ENCODE measurements around the gene MCM9.
"Not testable (repeated sequence)": the region's sequence is repeated elsewhere in the genome, so short reads cannot be mapped to it uniquely, and the experiment has no call there.

The MCM9 gene

DNA sequence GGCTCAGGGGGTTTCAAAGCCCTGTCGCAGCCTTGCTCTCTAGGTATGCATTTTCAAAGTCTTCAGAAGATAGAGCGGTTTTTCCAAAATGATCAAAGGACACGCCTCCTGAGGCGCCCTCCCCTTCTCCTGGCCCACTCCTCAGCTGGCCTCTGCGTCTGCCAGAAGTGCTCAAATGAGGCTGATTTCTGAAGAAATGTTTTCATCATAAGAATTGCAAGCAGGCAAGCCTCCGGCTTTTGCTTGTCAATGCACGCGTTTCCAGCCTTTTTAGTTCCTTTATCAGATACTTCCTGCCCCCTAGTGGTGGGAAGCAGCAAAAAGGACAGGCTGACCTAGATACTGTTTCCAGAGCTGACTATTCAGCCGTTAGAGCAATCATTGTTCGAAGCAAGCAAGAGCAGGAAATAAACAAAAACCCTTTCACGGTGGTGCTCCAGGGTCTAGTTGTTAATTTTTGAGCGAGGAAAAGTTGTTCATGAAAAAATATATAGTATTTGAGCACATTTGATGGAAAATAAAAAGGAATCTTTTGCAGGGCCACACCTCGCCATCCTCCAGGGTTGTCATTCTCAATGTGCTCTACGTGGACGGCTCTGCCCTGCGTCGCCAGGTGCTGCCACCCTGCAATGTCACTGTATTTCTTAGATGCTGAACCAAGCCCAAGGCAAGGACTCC lies 134.4 kb downstream of the MCM9 start:
- Histone ChIP-seq H3K27ac (replicated peaks) (no peak overlapping the region), H3K27me3 (ENCODE audit: insufficient read depth, poor library complexity, severe bottlenecking) (no peaks in the 10 kb centered on the region), H3K4me3 (replicated peaks; ENCODE audit: insufficient read depth, low read length) (no peak overlapping the region)
- peak; percentile 28 to 86 for DNase-seq (ENCODE audit: low read depth in 1 of 2, low spot score in 1 of 2)
- TF ChIP-seq, protein P1, sequence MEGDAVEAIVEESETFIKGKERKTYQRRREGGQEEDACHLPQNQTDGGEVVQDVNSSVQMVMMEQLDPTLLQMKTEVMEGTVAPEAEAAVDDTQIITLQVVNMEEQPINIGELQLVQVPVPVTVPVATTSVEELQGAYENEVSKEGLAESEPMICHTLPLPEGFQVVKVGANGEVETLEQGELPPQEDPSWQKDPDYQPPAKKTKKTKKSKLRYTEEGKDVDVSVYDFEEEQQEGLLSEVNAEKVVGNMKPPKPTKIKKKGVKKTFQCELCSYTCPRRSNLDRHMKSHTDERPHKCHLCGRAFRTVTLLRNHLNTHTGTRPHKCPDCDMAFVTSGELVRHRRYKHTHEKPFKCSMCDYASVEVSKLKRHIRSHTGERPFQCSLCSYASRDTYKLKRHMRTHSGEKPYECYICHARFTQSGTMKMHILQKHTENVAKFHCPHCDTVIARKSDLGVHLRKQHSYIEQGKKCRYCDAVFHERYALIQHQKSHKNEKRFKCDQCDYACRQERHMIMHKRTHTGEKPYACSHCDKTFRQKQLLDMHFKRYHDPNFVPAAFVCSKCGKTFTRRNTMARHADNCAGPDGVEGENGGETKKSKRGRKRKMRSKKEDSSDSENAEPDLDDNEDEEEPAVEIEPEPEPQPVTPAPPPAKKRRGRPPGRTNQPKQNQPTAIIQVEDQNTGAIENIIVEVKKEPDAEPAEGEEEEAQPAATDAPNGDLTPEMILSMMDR (IDR thresholded peaks at IDR 0.05; ENCODE audit: insufficient read depth, low read length): peak; percentile 74
- no peak for TF ChIP-seq POLR2AphosphoS5 (IDR thresholded peaks at IDR 0.05; ENCODE audit: low read depth)
- TF ChIP-seq, protein P2, sequence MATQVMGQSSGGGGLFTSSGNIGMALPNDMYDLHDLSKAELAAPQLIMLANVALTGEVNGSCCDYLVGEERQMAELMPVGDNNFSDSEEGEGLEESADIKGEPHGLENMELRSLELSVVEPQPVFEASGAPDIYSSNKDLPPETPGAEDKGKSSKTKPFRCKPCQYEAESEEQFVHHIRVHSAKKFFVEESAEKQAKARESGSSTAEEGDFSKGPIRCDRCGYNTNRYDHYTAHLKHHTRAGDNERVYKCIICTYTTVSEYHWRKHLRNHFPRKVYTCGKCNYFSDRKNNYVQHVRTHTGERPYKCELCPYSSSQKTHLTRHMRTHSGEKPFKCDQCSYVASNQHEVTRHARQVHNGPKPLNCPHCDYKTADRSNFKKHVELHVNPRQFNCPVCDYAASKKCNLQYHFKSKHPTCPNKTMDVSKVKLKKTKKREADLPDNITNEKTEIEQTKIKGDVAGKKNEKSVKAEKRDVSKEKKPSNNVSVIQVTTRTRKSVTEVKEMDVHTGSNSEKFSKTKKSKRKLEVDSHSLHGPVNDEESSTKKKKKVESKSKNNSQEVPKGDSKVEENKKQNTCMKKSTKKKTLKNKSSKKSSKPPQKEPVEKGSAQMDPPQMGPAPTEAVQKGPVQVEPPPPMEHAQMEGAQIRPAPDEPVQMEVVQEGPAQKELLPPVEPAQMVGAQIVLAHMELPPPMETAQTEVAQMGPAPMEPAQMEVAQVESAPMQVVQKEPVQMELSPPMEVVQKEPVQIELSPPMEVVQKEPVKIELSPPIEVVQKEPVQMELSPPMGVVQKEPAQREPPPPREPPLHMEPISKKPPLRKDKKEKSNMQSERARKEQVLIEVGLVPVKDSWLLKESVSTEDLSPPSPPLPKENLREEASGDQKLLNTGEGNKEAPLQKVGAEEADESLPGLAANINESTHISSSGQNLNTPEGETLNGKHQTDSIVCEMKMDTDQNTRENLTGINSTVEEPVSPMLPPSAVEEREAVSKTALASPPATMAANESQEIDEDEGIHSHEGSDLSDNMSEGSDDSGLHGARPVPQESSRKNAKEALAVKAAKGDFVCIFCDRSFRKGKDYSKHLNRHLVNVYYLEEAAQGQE (IDR thresholded peaks at IDR 0.05; ENCODE audit: insufficient replicate concordance, low read depth): no peak

DNA sequence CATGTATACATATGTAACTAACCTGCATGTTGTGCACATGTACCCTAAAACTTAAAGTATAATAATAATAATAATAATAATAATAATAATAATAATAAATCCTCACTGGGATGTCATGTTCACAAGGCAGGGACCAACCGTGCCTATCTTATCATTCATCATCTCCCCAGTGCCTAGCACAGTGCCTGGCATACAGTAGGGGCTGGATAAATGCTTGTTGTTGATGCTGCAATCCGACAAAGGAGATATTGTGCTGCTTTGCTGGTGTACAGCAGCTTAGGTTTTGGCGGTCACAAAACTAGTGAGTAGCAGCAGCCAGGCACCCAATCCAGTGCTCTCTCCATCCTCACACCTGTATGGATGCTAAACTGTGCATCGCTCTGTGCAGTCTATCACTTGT lies 135.1 kb downstream of the MCM9 start:
- H3K4me3 ChIP-seq (replicated peaks; ENCODE audit: insufficient read depth, low read length): no peak overlapping the region
- no peak overlapping the region for H3K27ac ChIP-seq (replicated peaks)
- no peaks in the 10 kb centered on the region for H3K27me3 ChIP-seq (ENCODE audit: insufficient read depth, poor library complexity, severe bottlenecking)
- no peak for DNase-seq (ENCODE audit: low read depth in 1 of 2, low spot score in 1 of 2)
- TF ChIP-seq, protein P2 (IDR thresholded peaks at IDR 0.05; ENCODE audit: insufficient replicate concordance, low read depth): no peak
- TF ChIP-seq, protein P1 (IDR thresholded peaks at IDR 0.05; ENCODE audit: insufficient read depth, low read length): no peak
- TF ChIP-seq GABPA (IDR thresholded peaks at IDR 0.05; ENCODE audit: low read depth) (no peak), SPI1 (IDR thresholded peaks at IDR 0.05; ENCODE audit: borderline replicate concordance, low read depth) (no peak), POLR2AphosphoS5 (IDR thresholded peaks at IDR 0.05; ENCODE audit: low read depth) (no peak)

DNA sequence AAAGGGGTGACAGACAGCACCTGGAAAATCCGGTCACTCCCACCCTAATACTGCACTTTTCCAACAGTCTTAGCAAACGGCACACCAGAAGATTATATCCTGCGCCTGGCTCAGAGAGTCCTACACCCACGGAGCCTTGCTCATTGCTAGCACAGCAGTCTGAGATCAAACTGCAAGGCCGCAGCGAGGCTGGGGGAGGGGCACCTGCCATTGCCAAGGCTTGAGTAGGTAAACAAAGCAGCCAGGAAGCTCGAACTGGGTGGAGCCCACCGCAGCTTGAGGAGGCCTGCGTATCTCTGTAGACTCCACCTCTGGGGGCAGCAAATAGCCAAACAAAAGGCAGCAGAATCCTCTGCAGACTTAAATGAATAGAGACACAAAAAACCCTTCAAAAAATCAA lies 138.4 kb downstream of the MCM9 start:
- not testable (repeated sequence) for H3K4me3 ChIP-seq (replicated peaks; ENCODE audit: insufficient read depth, low read length); DNase-seq (ENCODE audit: low read depth in 1 of 2, low spot score in 1 of 2); H3K27me3 ChIP-seq (ENCODE audit: insufficient read depth, poor library complexity, severe bottlenecking); H3K27ac ChIP-seq (replicated peaks)

DNA sequence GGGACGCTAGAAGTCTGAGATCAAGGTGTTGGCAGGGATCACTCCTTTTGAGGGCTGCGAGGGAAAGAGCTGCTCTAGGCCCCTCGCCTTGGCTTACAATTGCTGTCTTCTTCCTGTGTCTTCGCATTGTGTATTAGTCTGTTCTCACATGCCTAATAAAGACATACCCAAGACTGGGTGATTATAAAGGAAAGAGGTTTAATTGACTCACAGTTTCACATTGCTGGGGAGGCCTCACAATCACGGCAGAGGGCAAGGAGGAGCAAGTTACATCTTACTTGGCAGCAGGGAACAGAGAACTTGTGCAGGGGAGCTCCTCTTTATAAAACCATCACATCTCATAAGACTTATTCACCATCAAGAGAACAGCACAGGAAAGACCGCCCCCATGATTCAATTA lies 143.5 kb downstream of the MCM9 start:
- no peak overlapping the region for H3K4me3 ChIP-seq (replicated peaks; ENCODE audit: insufficient read depth, low read length)
- no peak overlapping the region for H3K27ac ChIP-seq (replicated peaks)
- no peak for DNase-seq (ENCODE audit: low read depth in 1 of 2, low spot score in 1 of 2)
- no peaks in the 10 kb centered on the region for H3K27me3 ChIP-seq (ENCODE audit: insufficient read depth, poor library complexity, severe bottlenecking)
- TF ChIP-seq, protein P2 (IDR thresholded peaks at IDR 0.05; ENCODE audit: insufficient replicate concordance, low read depth): no peak
- TF ChIP-seq POLR2AphosphoS5 (IDR thresholded peaks at IDR 0.05; ENCODE audit: low read depth): no peak
- TF ChIP-seq, protein P1 (IDR thresholded peaks at IDR 0.05; ENCODE audit: insufficient read depth, low read length): no peak
